Measurements from ENCODE around the gene GALC. TPM values are rescaled to one million over a fixed set of nuclear protein-coding genes. Genes with fewer than 3 reads are reported as not detected.

Gene GALC
- total RNA-seq = 17.9 and 23.9 TPM in 2 replicates

GRCh38 chr14:87992718-87993628, at the start of gene GALC:
Gene GALC, minus strand, starts transcription at chr14:87993182. Its CDS starts 18 bp downstream, at chr14:87993164.

GRCh38 chr14:88005050-88005481, 12.1 kb upstream of the GALC start, which contains the start of gene GPR65:
Gene GPR65, plus strand, starts transcription at chr14:88005135. Its CDS starts 5,713 bp downstream, at chr14:88010848.

Other genes starting within 250 kb of the GALC start
- gene GPR65, start 12.0 kb upstream of the GALC start, total RNA-seq = not detected in 2 replicates